ENCODE measurements around the gene IGFBP2. TPM values are rescaled to one million over a fixed set of nuclear protein-coding genes. Genes with fewer than 3 reads are reported as not detected.

Gene IGFBP2
- total and polyA plus RNA-seq, 2 of the 13 experiments (the other 11 are each of a cell fraction or from before 2014, with no cell fraction given): 2.0 to 5.8 TPM

GRCh38 chr2:216683846-216684245, 50.6 kb downstream of the IGFBP2 start (continued):
- no peak for TF ChIP-seq ZNF674 (CRISPR knock-in tag; IDR thresholded peaks at IDR 0.05; ENCODE audit: low read depth)
- TF ChIP-seq RNF2 (conservative IDR thresholded peaks at IDR 0.05; ENCODE audit: low read depth): no peak
- no peak for TF ChIP-seq ZUFSP (CRISPR knock-in tag; IDR thresholded peaks at IDR 0.05; ENCODE audit: borderline replicate concordance)
- no peak for TF ChIP-seq IKZF5 (CRISPR knock-in tag; IDR thresholded peaks at IDR 0.05)
- TF ChIP-seq POLR2AphosphoS2 (IDR thresholded peaks at IDR 0.05; ENCODE audit: low read depth, low read length): no peak
- TF ChIP-seq GATAD2A (CRISPR knock-in tag; IDR thresholded peaks at IDR 0.05): peak; percentile 65
- no peak for TF ChIP-seq PAWR (CRISPR knock-in tag; IDR thresholded peaks at IDR 0.05; ENCODE audit: borderline replicate concordance)
- TF ChIP-seq BHLHE40 (IDR thresholded peaks at IDR 0.05; ENCODE audit: low read length): peak; percentile 68
- TF ChIP-seq RFX3 (CRISPR knock-in tag; IDR thresholded peaks at IDR 0.05): 0 out of 2 replicates have a peak, but pooled peaks have one; percentile 27
- TF ChIP-seq ZNF503 (CRISPR knock-in tag; IDR thresholded peaks at IDR 0.05): no peak
- TF ChIP-seq TIGD3 (CRISPR knock-in tag; IDR thresholded peaks at IDR 0.05; ENCODE audit: borderline replicate concordance): no peak
- peak; percentile 38; the same call in 1 of the 2 replicates for TF ChIP-seq KDM1A (CRISPR knock-in tag; IDR thresholded peaks at IDR 0.05)
- no peak for TF ChIP-seq SNAPC5 (CRISPR knock-in tag; IDR thresholded peaks at IDR 0.05; ENCODE audit: borderline replicate concordance)
- TF ChIP-seq HNRNPUL1 (IDR thresholded peaks at IDR 0.05; ENCODE audit: low read depth, low read length): no peak
- no peak for TF ChIP-seq TRIM22 (IDR thresholded peaks at IDR 0.05)
- TF ChIP-seq E2F2 (CRISPR knock-in tag; IDR thresholded peaks at IDR 0.05; ENCODE audit: borderline replicate concordance): no peak
- TF ChIP-seq THAP11 (CRISPR knock-in tag; IDR thresholded peaks at IDR 0.05): peak; percentile 63
- TF ChIP-seq TFAP4 (IDR thresholded peaks at IDR 0.05; ENCODE audit: borderline replicate concordance, low read depth): peak; percentile 15; the same call in 1 of the 2 replicates
- no peak for TF ChIP-seq KMT2A (CRISPR knock-in tag; IDR thresholded peaks at IDR 0.05)
- peak; percentile 99 for TF ChIP-seq CEBPB (IDR thresholded peaks at IDR 0.05; ENCODE audit: borderline replicate concordance, low read depth, low read length)
- peak; percentile 94 for TF ChIP-seq CEBPG (CRISPR knock-in tag; IDR thresholded peaks at IDR 0.05)
- no peak for TF ChIP-seq CREM (IDR thresholded peaks at IDR 0.05)
- TF ChIP-seq CREM (CRISPR knock-in tag; IDR thresholded peaks at IDR 0.05): no peak
